ENCODE results near the gene MINDY2.
"Not testable (repeated sequence)": the region's sequence is repeated elsewhere in the genome, so short reads cannot be mapped to it uniquely, and the experiment has no call there.

The MINDY2 gene

DNA sequence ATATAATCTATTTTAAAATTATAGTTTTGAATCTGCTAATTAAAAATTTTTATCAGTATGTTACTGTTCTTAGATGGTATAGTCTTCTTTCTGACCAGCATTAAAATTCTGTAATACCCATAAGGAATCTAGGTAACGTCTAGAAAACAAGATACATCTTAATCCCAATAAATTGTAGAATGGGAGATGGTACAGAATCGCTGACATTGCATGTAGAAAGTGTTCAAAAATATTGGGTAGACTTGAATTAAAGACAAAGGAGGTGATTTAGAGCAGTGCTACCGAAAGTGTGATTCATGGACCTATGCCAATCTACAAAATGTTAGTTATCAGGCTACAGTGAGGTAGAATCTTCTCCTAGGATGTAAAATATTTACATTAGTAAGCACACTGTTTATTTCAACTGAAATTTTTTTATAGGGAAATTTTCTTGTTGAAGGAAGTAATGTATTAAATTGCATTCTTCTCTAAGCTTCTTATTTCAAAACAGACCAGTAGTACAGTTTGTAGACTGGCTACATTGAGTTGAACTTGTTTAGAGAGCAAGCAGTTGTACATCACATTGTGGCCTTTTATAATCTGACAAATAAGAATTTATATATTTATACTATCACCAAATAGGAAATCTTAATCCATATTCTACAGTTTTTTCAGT lies 17.1 kb downstream of the MINDY2 start:
- no peak for DNase-seq
- in situ Hi-C loops (cut with MboI; ENCODE audit: low pct_unique_long_range_greater_than_20kb, low sequenced_read_pairs) = no loop called here

DNA sequence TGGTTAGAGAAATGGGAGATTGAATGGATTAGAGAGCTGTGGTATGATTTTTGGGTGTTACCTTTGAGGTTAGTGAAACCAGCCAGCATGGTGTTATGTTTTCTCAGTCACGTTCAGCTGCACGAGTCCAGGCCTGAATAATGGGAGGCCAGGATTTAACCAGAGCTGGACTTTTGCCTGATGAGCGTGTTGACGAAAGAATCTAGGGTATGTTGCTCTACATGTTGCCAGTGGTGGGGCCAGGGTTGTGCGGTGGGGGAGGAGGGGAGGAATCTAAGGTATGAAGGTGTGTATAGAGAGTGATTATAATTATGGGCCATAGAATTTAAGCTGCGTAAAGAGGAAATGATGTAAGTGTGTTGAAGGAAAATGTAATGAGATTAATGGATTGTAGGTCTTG lies 22.8 kb downstream of the MINDY2 start:
- in situ Hi-C loops (cut with MboI; ENCODE audit: low pct_unique_long_range_greater_than_20kb, low sequenced_read_pairs) = no loop called here
- DNase-seq = no peak

DNA sequence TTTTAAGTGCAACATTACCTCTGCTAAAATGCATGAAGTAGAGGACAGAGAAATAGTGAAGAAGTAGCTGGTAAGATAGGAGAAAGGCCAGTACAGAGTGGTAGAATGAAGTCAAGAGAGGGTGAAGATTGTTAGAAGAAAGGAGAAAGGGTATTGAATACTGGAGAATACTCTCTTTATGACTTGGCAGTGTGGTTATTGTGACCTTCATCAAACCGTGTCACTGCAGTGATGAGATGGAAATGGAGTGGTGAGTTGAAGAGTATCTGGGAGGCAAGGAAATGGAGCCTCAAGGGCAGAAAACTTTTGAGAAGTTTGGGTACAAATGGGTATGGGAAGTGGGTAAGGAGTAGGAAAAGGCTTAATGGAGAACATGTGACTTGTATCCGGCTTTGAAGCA lies 24.7 kb downstream of the MINDY2 start:
- in situ Hi-C loops (cut with MboI; ENCODE audit: low pct_unique_long_range_greater_than_20kb, low sequenced_read_pairs) = no loop called here
- DNase-seq = no peak

GRCh38 chr15:58797505-58797904 lies 26.4 kb downstream of the MINDY2 start:
- in situ Hi-C loops (cut with MboI; ENCODE audit: low pct_unique_long_range_greater_than_20kb, low sequenced_read_pairs) = no loop called here
- DNase-seq = no peak

GRCh38 chr15:58805095-58805494 lies 34.0 kb downstream of the MINDY2 start:
- in situ Hi-C loops (cut with MboI; ENCODE audit: low pct_unique_long_range_greater_than_20kb, low sequenced_read_pairs) = no loop called here
- no peak for DNase-seq

- DNase-seq; in situ Hi-C loops (cut with MboI; ENCODE audit: low pct_unique_long_range_greater_than_20kb, low sequenced_read_pairs): not testable (repeated sequence)
These were observed 52.2 kb downstream of the MINDY2 start for GRCh38 chr15:58823267-58823666.

DNA sequence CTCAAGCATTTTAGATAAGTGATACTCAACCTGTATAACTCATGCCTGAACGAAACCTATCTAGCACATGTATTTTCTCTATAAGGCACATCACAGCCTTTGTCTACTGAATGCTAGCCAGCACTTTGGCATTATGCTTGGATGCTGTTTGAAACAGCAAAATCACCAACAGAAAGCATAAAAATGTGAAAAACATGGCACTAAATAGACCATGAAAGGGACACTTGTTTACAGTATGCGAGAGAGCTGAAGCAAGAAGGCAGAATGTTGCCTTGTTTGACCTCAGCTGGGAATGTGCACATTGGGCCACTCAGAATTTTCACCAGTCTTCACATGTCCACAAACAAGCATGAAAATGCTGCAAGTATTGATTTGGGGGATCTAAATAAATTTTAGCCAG lies 59.5 kb downstream of the MINDY2 start:
- no peak for DNase-seq
- in situ Hi-C loops (cut with MboI; ENCODE audit: low pct_unique_long_range_greater_than_20kb, low sequenced_read_pairs) = no loop called here

DNA sequence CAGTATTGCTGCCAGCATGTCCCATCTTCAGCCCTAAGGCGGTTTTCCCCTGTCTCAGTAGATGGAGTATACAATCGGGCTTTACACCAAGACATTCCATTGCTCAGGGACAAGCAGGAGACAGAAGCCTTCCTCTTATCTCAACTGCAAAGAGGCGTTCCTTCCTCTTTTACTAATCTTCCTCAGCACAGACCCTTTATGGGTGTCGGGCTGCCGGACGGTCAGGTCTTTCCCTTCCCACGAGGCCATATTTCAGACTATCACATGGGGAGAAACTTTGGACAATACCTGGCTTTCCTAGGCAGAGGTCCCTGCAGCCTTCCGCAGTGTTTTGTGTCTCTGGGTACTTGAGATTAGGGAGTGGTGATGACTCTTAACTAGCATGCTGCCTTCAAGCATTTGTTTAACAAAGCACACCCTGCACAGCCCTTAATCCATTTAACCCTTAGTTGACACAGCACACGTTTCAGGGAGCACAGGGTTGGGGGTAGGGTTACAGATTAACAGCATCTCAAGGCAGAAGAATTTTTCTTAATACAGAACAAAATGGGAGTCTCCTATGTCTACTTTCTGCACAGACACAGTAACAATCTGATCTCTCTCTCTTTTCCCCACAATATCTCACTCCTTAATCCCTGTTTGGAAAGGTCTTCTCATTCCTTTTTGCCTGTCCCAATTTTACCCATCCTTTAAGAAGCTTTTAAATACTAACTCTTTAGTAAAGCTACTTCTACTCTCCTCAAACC lies 62.8 kb downstream of the MINDY2 start:
- in situ Hi-C loops (cut with MboI; ENCODE audit: low pct_unique_long_range_greater_than_20kb, low sequenced_read_pairs) = not testable (repeated sequence)
- peak; percentile 69 for DNase-seq

DNA sequence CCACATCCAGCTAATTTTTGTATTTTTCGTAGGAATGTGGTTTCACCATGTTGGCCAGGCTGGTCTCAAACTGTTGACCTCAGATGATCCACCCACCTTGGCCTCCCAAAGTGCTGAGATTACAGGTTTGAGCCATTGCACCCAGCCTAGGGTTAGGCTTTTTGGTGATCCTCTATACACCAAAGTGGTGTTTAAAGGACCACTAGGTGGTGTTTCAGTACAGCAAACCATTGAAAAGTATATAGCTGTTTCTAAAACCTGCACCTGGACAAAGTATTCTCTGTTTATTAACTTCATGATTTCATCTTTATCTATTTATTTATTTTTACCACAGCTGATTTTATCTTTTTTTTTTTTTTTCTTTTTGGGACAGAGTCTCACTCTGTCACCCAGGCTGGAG lies 68.4 kb downstream of the MINDY2 start:
- DNase-seq = peak; percentile 15
- in situ Hi-C loops (cut with MboI; ENCODE audit: low pct_unique_long_range_greater_than_20kb, low sequenced_read_pairs) = no loop called here

GRCh38 chr15:58840048-58840447 lies 68.9 kb downstream of the MINDY2 start:
- no peak for DNase-seq
- in situ Hi-C loops (cut with MboI; ENCODE audit: low pct_unique_long_range_greater_than_20kb, low sequenced_read_pairs) = no loop called here

- DNase-seq = no peak
- in situ Hi-C loops (cut with MboI; ENCODE audit: low pct_unique_long_range_greater_than_20kb, low sequenced_read_pairs) = no loop called here
These were observed 71.8 kb downstream of the MINDY2 start for GRCh38 chr15:58842713-58843396.

DNA sequence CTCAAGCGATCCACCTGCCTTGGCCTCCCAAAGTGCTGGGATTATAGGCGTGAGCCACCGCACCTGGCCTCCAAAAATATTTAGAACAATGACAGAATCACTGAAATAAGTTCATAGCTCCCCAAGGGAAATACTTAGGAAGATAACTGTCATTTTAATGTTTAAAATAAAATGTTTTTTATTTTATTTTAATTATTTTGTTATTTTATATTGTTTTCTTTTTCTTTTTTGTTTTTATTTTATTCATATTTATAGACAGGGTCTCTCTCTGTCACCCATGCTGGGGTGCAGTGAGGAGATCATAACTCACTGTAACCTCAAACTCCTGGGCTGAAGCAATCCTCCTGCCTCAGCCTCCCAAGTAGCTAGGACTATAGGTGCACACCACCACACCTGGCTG lies 80.1 kb downstream of the MINDY2 start:
- not testable (repeated sequence) for DNase-seq

DNA sequence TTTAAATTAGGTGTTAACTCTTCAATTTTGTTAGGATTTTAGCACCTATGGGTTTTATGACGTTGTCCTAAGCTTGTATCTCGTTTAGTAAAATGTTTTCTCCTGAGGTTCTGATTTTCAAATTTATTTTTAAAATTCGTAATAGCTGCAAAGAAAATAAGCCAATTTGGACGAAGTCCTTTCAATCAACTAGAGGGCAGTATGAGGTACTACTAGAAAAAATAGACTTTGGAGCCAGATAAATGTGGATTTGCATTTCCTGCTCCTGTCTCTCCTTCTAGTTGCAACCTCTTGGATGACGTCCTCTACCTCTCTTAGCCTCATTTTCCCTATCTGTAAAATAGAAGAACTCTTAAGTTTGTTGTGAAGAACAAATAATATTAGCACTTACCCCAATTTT lies 81.2 kb downstream of the MINDY2 start:
- in situ Hi-C loops (cut with MboI; ENCODE audit: low pct_unique_long_range_greater_than_20kb, low sequenced_read_pairs) = no loop called here

More for the DNA sequence above, 80.1 kb downstream of the MINDY2 start:
- in situ Hi-C loops (cut with MboI; ENCODE audit: low pct_unique_long_range_greater_than_20kb, low sequenced_read_pairs) = not testable (repeated sequence)

GRCh38 chr15:58854593-58854992 lies 83.5 kb downstream of the MINDY2 start:
- no peak for DNase-seq
- in situ Hi-C loops (cut with MboI; ENCODE audit: low pct_unique_long_range_greater_than_20kb, low sequenced_read_pairs) = no loop called here

More for the DNA sequence above, 81.2 kb downstream of the MINDY2 start:
- no peak for DNase-seq

- in situ Hi-C loops (cut with MboI; ENCODE audit: low pct_unique_long_range_greater_than_20kb, low sequenced_read_pairs) = no loop called here
- DNase-seq = no peak
These were observed 85.0 kb downstream of the MINDY2 start for GRCh38 chr15:58856086-58856485.

DNA sequence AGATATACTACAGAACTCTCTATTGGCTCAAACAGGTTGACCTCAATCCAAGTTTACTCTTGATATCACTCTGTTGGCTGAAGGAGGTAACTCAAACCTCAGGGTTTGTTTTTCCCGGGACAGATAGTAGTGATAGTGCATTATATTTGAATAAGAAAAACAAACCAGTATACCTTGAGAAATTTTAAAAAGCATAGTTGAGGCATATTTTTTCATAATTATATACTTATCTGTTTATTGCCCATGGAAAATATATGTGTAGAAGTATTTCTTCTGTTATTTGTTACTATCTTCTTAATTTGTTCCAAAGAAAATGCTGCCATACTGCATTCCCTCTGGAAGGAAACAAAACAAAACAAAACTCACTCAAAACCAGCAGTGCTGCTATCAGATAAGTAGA lies 85.5 kb downstream of the MINDY2 start:
- DNase-seq; in situ Hi-C loops (cut with MboI; ENCODE audit: low pct_unique_long_range_greater_than_20kb, low sequenced_read_pairs): not testable (repeated sequence)

GRCh38 chr15:58862326-58862725 lies 91.2 kb downstream of the MINDY2 start:
- no peak for DNase-seq
- in situ Hi-C loops (cut with MboI; ENCODE audit: low pct_unique_long_range_greater_than_20kb, low sequenced_read_pairs) = no loop called here

DNA sequence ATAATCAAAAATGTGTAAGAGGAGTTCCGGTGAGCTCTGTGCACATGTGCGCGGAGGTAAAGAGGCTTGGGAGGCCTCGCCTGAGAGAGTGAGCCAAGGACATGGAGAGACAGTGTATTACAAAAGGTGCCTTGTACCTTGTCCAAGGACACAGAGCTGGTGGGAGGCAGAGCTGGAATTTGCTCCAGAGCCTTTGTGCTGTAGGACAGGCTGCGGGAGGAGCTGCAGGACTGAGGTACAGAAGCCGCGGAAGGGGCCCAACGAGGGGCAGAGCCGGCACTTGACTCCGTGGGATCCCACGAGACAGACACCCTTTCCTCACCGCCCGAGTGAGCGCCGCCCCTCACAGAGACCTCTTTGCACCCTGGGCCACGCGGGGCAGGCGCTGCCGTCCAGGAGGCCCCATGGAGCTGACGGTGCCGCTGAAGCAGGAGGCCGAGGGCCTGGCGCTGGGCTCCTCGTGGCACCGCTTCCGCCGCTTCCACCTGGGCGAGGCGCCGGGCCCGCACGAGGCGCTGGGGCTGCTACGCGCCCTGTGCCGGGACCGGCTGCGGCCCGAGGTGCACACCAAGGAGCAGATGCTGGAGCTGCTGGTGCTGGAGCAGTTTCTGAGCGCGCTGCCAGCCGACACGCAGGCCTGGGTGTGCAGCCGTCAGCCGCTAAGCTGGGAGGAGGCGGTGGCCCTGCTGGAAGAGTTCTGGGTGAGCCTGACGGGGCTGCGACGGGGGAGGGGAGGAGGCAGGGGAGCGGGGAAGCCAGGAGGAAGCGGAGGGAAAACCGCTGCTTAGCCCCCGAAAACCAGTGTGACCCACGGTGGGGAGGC lies 93.7 kb downstream of the MINDY2 start:
- in situ Hi-C loops (cut with MboI; ENCODE audit: low pct_unique_long_range_greater_than_20kb, low sequenced_read_pairs) = no loop called here
- no peak for DNase-seq

DNA sequence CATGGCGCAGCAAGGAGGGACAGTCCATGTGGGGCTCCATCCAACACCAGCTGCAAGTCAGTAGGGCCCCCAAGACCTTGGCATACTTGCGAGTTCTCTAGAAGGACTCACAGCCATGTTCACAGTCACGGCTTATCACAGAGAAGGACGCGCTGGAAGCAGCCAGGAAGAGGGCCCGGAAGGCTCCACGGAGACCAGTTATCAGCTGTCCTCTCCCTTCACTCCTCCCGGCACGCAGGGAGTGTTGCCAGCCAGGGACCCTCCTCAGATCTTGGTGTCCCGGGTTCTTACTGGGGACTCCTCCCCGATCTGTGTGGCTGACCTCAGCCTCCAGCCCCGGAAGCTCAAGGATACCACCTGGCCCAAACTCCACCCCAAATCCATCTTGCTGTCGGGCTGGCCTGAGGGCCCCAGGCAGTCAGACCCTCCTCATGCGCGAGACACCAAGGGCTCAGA lies 94.4 kb downstream of the MINDY2 start:
- in situ Hi-C loops (cut with MboI; ENCODE audit: low pct_unique_long_range_greater_than_20kb, low sequenced_read_pairs) = no loop called here

More for the DNA sequence above, 94.4 kb downstream of the MINDY2 start:
- DNase-seq = no peak

All from KBM-7 (cell line).